Activated CD8-positive, alpha-beta T cell treated with anti-CD3 and anti-CD28 coated beads, Interleukin-2, amount 10 ng/mL, durations not matched to agents 7 days and 5 days (primary cell): Measurements from ENCODE around the gene ZNF169. TPM values are rescaled to one million over a fixed set of nuclear protein-coding genes. Genes with fewer than 3 reads are reported as not detected.
"Not testable (repeated sequence)": the region's sequence is repeated elsewhere in the genome, so short reads cannot be mapped to it uniquely, and the experiment has no call there.

Source experiments
- ATAC-seq: fragments of 150-1000 bp; cut with Tn5 transposase; one replicate; pipeline ENCODE4 v1.10.0; 2021; ENCODE audit warnings: moderate library complexity
- CTCF ChIA-PET: fragments of 350-600 bp; sonication (Branson Sonifier 250); formaldehyde crosslinking; loops from one replicate; lab custom pipeline; 2021; ENCODE audit warnings: antibody characterized with exemption; lab: Charles Lee
- POLR2A ChIA-PET: fragments of 350-600 bp; sonication (Branson Sonifier 250); formaldehyde crosslinking; loops from one replicate; lab custom pipeline; 2021; ENCODE audit warnings: antibody characterized with exemption; lab: Charles Lee
- DNase-seq: peaks from one replicate; pipeline ENCODE4 v3.0.0-alpha.2; 2020
- H3K27ac Mint-ChIP-seq: one replicate; pipeline ENCODE4 v1.8.0; 2021; ENCODE audit warnings: mild to moderate bottlenecking, mixed read lengths
- H3K27me3 Mint-ChIP-seq: one replicate; pipeline ENCODE4 v1.8.0; 2021; ENCODE audit warnings: low read depth, mixed read lengths
- H3K36me3 Mint-ChIP-seq: one replicate; pipeline ENCODE4 v1.8.0; 2021; ENCODE audit warnings: low read depth, mixed read lengths
- H3K4me1 Mint-ChIP-seq: one replicate; pipeline ENCODE4 v1.8.0; 2021; ENCODE audit warnings: low read depth, mixed read lengths
- H3K4me3 Mint-ChIP-seq: one replicate; pipeline ENCODE4 v1.8.0; 2021; ENCODE audit warnings: mild to moderate bottlenecking, mixed read lengths
- H3K9me3 Mint-ChIP-seq: one replicate; pipeline ENCODE4 v1.8.0; 2022; ENCODE audit warnings: mixed read lengths; ENCODE audit not compliant: insufficient read depth
- total RNA-seq, 2 experiments: library from RNA; stranded (reverse); gene quantifications; one replicate each; pipeline ENCODE4 v1.2.3, GENCODE V29; 2021

Gene ZNF169
- total RNA-seq, 2 experiments from 2014 or later = 5.8 to 8.0 TPM

DNA sequence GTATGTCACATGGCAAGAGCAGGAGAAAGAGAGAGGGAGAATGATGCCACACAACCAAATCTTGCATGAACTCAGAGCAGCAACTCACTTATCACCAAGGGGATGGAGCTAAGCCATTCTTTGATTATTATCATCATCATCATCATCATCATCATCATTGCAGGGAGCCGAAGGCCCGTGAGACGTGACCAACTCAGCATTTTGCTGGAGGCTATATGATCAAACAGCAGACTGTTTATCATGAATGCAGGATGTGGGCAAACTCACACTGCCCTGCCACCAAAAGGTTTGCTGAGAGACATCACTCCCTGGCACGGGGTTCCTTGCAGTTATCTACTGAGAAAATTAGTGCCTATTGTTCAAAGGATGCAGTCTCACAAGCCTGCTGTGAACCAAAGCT, 8.6 kb upstream of the ZNF169 start:
- Mint-ChIP-seq H3K27me3 (no peaks in the 10 kb centered on the region), H3K4me3 (no peak overlapping the region), H3K27ac (peak overlapping the region; percentile 6), H3K36me3 (no peaks in the 10 kb centered on the region), H3K9me3 (no peaks in the 10 kb centered on the region), H3K4me1 (peaks cover 12% of the 10 kb centered on the region)
- ChIA-PET CTCF (interaction anchor here (1.4 kb wide), 1 partner anchor 37 kb away, joined by 3 read pairs; no protein-coding TSS in a partner anchor), POLR2A (no interaction called here)
- ATAC-seq (no peak), DNase-seq (peak; percentile 46)

DNA sequence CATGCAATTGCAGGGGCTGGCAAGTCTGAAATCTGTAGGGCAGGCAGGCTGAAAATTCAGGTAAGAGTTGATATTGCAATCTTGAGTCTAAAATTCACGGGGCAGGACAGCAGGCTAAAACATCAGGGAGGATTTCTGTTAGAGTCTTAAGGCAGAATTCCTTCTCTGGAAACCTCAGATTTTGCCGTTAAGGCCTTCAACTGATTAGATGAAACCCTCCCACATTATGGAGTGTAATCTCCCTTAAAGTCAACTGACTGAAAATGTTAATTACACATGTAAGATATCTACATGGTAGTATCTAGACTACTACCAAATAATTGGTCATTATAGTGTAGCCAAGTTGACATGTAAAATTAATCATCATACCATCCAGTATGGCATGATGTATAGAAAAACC, 3.1 kb upstream of the ZNF169 start:
- Mint-ChIP-seq H3K27ac (no peak overlapping the region), H3K4me1 (peaks cover 18% of the 10 kb centered on the region), H3K4me3 (no peak overlapping the region), H3K9me3 (no peaks in the 10 kb centered on the region), H3K27me3 (peaks cover 8% of the 10 kb centered on the region), H3K36me3 (peaks cover 8% of the 10 kb centered on the region)
- ChIA-PET CTCF (no interaction called here), POLR2A (interaction anchor here (0.6 kb wide), 1 partner anchor 364 kb away, joined by 3 read pairs; no protein-coding TSS in a partner anchor)
- ATAC-seq (no peak), DNase-seq (no peak)

DNA sequence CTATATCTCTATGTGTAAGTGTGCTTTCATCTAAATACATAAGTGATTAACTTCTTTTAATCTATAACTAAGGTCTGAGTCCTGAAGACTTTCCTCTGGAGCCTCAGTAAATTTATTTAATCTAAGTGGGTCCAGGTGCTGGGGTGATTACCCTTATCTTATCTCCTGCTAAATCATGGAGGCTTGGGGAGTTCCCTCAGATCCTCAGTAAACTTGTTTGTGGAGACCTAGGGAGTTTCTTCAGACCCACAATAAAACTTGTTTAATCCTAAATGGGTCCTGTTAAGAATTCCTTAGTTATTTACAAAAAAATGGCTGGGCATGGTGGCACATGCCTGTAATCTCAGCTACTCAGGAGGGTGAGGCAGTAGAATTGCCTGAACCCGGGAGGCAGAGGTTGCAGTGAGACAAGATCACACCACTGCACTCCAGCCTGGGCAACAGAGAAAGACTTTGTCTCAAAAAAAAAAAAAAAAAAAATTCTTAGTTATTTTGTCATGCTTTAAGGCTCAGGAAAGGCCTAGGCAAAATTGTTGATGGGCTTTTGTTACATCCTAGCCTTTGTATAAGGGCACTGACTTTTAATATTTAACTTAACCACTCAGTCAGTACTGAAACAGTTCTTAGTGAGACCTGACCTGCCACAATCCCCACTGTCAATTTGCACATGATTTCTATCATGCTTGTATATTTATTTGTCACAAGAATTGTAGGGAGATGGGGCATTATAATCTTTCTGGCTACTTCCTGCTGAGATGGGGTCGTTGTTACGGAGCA, 6.7 kb downstream of the ZNF169 start:
- ATAC-seq, DNase-seq, H3K27me3 Mint-ChIP-seq, POLR2A ChIA-PET, H3K4me3 Mint-ChIP-seq, CTCF ChIA-PET, H3K27ac Mint-ChIP-seq: not testable (repeated sequence)
- peaks cover 46% of the 10 kb centered on the region for H3K36me3 Mint-ChIP-seq
- H3K4me1 Mint-ChIP-seq = peaks cover 10% of the 10 kb centered on the region
- H3K9me3 Mint-ChIP-seq = peaks cover 15% of the 10 kb centered on the region

DNA sequence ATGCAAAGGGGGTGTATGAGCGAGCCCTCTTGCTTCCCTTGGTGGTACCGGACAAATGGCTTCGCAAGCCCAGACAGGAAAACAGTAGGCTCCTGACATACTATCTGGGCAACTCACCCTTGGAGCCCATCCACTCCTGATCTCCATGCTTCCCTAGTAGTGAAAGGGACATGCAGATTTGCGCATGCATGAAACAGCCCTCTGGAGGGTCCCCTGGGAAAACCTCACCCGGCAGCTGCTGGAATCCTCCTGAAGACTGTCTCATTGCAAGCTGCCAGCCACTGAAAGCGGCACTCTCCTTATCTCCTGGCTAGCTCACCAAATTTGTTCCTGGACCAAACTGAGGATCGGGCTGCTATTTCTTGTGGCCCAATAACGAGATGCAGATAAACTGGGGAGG, 10.2 kb downstream of the ZNF169 start:
- POLR2A ChIA-PET = no interaction called here
- Mint-ChIP-seq H3K9me3 (peaks cover 18% of the 10 kb centered on the region), H3K4me1 (peaks cover 2% of the 10 kb centered on the region), H3K27ac (no peak overlapping the region), H3K4me3 (no peak overlapping the region), H3K36me3 (peaks cover 39% of the 10 kb centered on the region), H3K27me3 (no peaks in the 10 kb centered on the region)
- no peak for DNase-seq
- CTCF ChIA-PET = no interaction called here
- ATAC-seq = no peak

GRCh38 chr9:94270009-94270408, 10.9 kb downstream of the ZNF169 start:
- no peak for DNase-seq
- ChIA-PET CTCF (no interaction called here), POLR2A (no interaction called here)
- Mint-ChIP-seq H3K4me3 (no peak overlapping the region), H3K36me3 (peaks cover 36% of the 10 kb centered on the region), H3K27me3 (no peaks in the 10 kb centered on the region), H3K4me1 (peaks cover 2% of the 10 kb centered on the region), H3K9me3 (peaks cover 18% of the 10 kb centered on the region), H3K27ac (no peak overlapping the region)
- no peak for ATAC-seq

GRCh38 chr9:94277029-94277428, 17.9 kb downstream of the ZNF169 start:
- CTCF ChIA-PET, ATAC-seq, H3K4me3 Mint-ChIP-seq, H3K27me3 Mint-ChIP-seq, DNase-seq, H3K4me1 Mint-ChIP-seq, H3K27ac Mint-ChIP-seq, POLR2A ChIA-PET: not testable (repeated sequence)
- Mint-ChIP-seq H3K36me3 (peaks cover 59% of the 10 kb centered on the region), H3K9me3 (peaks cover 19% of the 10 kb centered on the region)

DNA sequence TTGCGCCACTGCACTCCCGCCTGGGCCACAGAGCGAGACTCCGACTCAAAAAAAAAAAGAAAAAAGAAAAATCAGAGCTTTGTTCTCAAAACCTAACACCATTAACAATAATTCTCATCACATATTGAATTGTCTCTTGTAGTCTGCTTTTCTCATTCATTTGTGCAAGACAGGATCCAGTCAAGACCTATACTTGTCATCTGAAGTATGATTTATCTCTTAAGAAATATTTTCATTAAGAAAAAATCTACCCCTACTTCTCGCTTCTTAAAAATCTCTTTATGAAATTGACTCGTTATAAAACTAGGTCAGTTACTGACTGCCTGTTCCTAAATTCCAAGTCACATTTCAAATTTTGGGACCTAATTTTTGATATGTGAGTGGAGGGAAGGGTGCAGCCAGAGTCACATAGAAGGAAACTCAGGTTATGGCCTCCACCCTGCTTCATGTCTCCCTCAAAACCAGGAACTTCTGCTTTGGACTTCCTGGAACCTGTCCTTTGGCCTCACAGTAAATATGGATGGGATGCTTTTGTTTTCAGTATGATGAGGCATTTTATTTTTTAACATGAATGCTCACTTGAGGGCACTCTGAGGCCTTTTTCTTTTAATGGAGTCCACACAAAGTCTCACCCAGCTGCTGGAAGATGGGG, 18.9 kb downstream of the ZNF169 start:
- no peak overlapping the region for H3K27ac Mint-ChIP-seq

DNA sequence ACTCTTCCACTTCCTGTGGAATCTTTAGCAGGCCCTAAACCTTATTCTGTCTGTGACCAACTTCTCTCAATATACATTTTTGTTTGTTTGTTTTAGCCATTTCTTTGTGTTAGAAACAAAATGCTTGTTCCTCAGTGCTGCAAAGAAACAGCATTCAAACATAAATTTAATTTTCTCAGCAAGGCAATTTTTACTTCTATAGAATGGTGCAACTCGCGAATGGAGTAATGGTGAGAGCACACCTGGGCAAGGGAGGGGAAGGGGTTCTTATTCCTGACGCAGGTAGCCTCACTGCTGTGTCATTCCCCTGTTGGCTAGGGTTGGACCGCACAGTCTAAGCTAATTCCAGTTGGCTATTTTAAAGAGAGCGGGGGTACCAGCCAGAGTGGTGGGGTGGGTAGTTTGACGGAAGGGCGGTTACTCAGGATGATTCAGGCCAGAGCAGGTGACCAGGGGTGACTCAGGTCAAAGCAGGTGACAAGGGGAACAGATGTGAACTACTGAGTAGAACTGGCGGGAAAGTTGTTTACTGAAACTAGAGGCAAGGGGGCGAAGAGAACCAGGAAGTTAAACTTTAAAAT, 21.4 kb downstream of the ZNF169 start:
- Mint-ChIP-seq H3K27me3 (no peaks in the 10 kb centered on the region), H3K27ac (no peak overlapping the region), H3K4me1 (no peaks in the 10 kb centered on the region), H3K36me3 (peaks cover 61% of the 10 kb centered on the region), H3K4me3 (no peak overlapping the region), H3K9me3 (peaks cover 16% of the 10 kb centered on the region)
- CTCF ChIA-PET = no interaction called here
- POLR2A ChIA-PET = no interaction called here
- ATAC-seq (no peak), DNase-seq (no peak)

More for the DNA sequence above, 18.9 kb downstream of the ZNF169 start:
- DNase-seq (no peak), ATAC-seq (no peak)
- CTCF ChIA-PET = no interaction called here
- POLR2A ChIA-PET = no interaction called here
- H3K4me1 Mint-ChIP-seq = no peaks in the 10 kb centered on the region
- peaks cover 19% of the 10 kb centered on the region for H3K9me3 Mint-ChIP-seq
- H3K36me3 Mint-ChIP-seq = peaks cover 64% of the 10 kb centered on the region
- H3K27me3 Mint-ChIP-seq = no peaks in the 10 kb centered on the region
- H3K4me3 Mint-ChIP-seq = no peak overlapping the region

DNA sequence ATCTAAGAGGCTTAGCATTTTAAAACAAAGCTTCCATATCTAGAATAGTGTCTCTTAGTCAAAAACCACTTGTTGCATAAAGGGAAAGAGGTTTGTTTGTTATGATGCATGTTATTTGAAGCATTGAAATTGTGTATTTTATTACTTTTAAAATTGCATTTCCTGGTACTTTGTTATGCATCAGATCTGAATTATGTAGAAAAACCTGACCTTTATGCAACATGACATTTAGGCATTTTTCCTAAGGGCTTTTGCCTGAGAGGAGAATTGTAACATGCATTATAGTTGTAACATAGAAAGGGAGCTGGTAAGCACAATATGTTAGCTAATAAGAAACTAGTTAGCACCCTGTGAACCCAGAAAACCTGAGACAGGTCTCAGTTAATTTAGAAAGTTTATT, 22.0 kb downstream of the ZNF169 start:
- ATAC-seq (no peak), DNase-seq (no peak)
- peaks cover 16% of the 10 kb centered on the region for H3K9me3 Mint-ChIP-seq
- H3K36me3 Mint-ChIP-seq = peaks cover 60% of the 10 kb centered on the region
- H3K4me3 Mint-ChIP-seq = no peak overlapping the region
- ChIA-PET CTCF (no interaction called here), POLR2A (no interaction called here)
- no peak overlapping the region for H3K27ac Mint-ChIP-seq
- H3K27me3 Mint-ChIP-seq = no peaks in the 10 kb centered on the region
- no peaks in the 10 kb centered on the region for H3K4me1 Mint-ChIP-seq

DNA sequence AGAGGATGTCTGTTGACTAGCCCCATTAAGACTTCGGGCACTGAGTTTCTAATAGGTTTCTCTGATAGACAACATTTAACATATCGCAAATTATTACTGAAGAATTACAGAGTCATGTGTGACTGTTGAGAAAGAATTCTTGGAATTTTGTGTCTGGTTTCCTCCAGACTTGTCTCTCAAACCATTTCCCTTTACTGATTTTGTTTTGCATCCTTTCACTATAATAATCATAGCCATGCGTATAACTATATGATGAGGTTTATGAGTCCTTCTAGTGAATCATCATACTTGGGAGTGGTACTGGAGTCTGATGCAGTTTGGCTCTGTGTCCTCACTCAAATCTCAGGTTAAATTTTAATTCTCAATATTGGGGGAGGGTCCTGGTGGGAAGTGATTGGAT, 27.0 kb downstream of the ZNF169 start:
- Mint-ChIP-seq H3K9me3 (no peaks in the 10 kb centered on the region), H3K36me3 (peaks cover 44% of the 10 kb centered on the region), H3K27ac (no peak overlapping the region), H3K27me3 (no peaks in the 10 kb centered on the region), H3K4me3 (no peak overlapping the region), H3K4me1 (no peaks in the 10 kb centered on the region)
- CTCF ChIA-PET = no interaction called here
- no peak for DNase-seq
- ATAC-seq = no peak
- POLR2A ChIA-PET = no interaction called here

GRCh38 chr9:94287877-94288513, 28.9 kb downstream of the ZNF169 start:
- H3K4me1 Mint-ChIP-seq = no peaks in the 10 kb centered on the region
- H3K9me3 Mint-ChIP-seq = no peaks in the 10 kb centered on the region
- no peak overlapping the region for H3K27ac Mint-ChIP-seq
- DNase-seq = no peak
- H3K4me3 Mint-ChIP-seq = no peak overlapping the region
- POLR2A ChIA-PET = no interaction called here
- peaks cover 35% of the 10 kb centered on the region for H3K36me3 Mint-ChIP-seq
- CTCF ChIA-PET = no interaction called here
- no peaks in the 10 kb centered on the region for H3K27me3 Mint-ChIP-seq
- ATAC-seq = no peak

DNA sequence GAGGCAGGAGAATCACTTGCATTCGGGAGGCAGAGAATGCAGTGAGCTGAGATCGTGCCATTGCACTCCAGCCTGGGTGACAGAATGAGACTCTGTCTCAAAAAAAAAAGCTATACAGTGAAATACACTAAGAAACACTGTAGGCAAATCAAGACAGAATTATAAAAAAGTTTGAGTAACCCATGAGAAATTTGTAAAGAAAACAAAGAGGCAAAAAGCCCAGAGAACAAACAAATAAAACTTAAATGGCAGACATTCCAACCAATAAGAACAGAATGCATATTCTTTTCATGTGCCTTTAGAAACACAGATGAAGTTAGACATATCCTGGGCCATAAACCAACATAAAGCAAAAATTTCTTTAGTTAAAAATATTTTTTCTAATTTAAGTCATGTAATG, 30.6 kb downstream of the ZNF169 start:
- no peak for ATAC-seq
- no peak overlapping the region for H3K27ac Mint-ChIP-seq
- H3K4me3 Mint-ChIP-seq = no peak overlapping the region
- H3K9me3 Mint-ChIP-seq = no peaks in the 10 kb centered on the region
- H3K4me1 Mint-ChIP-seq = no peaks in the 10 kb centered on the region
- peaks cover 36% of the 10 kb centered on the region for H3K36me3 Mint-ChIP-seq
- POLR2A ChIA-PET = no interaction called here
- CTCF ChIA-PET = no interaction called here
- H3K27me3 Mint-ChIP-seq = no peaks in the 10 kb centered on the region
- no peak for DNase-seq
